WTC11 (cell line): ENCODE data around the gene EMP1.

Experiments used
- IRF2 ChIP-seq: sonication (generic); formaldehyde crosslinking; IDR thresholded peaks from 2 replicates; pipeline ENCODE4 v1.8.0; 2022; ENCODE audit warnings: low read depth, missing genetic modification reagents, borderline replicate concordance
- JUN ChIP-seq: sonication (generic); formaldehyde crosslinking; IDR thresholded peaks from 2 replicates; pipeline ENCODE4 v1.8.0; 2023; ENCODE audit warnings: mild to moderate bottlenecking, missing genetic modification reagents
- NFATC4 ChIP-seq: fragments of 250-450 bp; sonication (Bioruptor Pico); IDR thresholded peaks from 2 replicates; pipeline ENCODE4 v1.9.0; 2021; ENCODE audit warnings: mild to moderate bottlenecking
- SP1 ChIP-seq: sonication (generic); formaldehyde crosslinking; conservative IDR thresholded peaks from 2 replicates; pipeline ENCODE4 v1.8.1; 2022; ENCODE audit warnings: missing genetic modification reagents
- ZNF671 ChIP-seq: fragments of 250-450 bp; sonication (Bioruptor Pico); IDR thresholded peaks from 2 replicates; pipeline ENCODE4 v1.8.0; 2021; ENCODE audit warnings: mild to moderate bottlenecking
- TF ChIP-seq, protein P1 (sequence below): sonication (generic); formaldehyde crosslinking; IDR thresholded peaks from 2 replicates; pipeline ENCODE4 v1.8.0; 2022; ENCODE audit warnings: mild to moderate bottlenecking, missing genetic modification reagents
- TF ChIP-seq, protein P2 (sequence below): fragments of 250-450 bp; sonication (Bioruptor Pico); IDR thresholded peaks from 2 replicates; pipeline ENCODE4 v1.9.0; 2021; ENCODE audit warnings: mild to moderate bottlenecking
- TF ChIP-seq, protein P3 (sequence below): fragments of 200-600 bp; IDR thresholded peaks from 2 replicates; pipeline ENCODE4 v1.8.0; 2022; ENCODE audit warnings: antibody characterized with exemption
- TF ChIP-seq, protein P4 (sequence below): sonication (generic); formaldehyde crosslinking; IDR thresholded peaks from 2 replicates; pipeline ENCODE4 v1.8.1; 2023; ENCODE audit warnings: mild to moderate bottlenecking, missing genetic modification reagents, moderate library complexity
- TF ChIP-seq, protein P5 (sequence below): sonication (generic); formaldehyde crosslinking; IDR thresholded peaks from 2 replicates; pipeline ENCODE4 v1.8.0; 2022; ENCODE audit warnings: mild to moderate bottlenecking, missing genetic modification reagents
- TF ChIP-seq, protein P6 (sequence below): fragments of 250-450 bp; sonication (Bioruptor Pico); IDR thresholded peaks from 2 replicates; pipeline ENCODE4 v1.9.0; 2021; ENCODE audit warnings: moderate library complexity, mild to moderate bottlenecking, inconsistent platforms, borderline replicate concordance
- TF ChIP-seq, protein P7 (sequence below): sonication (generic); formaldehyde crosslinking; IDR thresholded peaks from 2 replicates; pipeline ENCODE4 v1.8.1; 2023; ENCODE audit warnings: mild to moderate bottlenecking, missing genetic modification reagents, moderate library complexity
- TF ChIP-seq, protein P8 (sequence below): sonication (generic); formaldehyde crosslinking; IDR thresholded peaks from 2 replicates; pipeline ENCODE4 v1.8.0; 2023; ENCODE audit warnings: missing genetic modification reagents, mild to moderate bottlenecking, borderline replicate concordance

DNA sequence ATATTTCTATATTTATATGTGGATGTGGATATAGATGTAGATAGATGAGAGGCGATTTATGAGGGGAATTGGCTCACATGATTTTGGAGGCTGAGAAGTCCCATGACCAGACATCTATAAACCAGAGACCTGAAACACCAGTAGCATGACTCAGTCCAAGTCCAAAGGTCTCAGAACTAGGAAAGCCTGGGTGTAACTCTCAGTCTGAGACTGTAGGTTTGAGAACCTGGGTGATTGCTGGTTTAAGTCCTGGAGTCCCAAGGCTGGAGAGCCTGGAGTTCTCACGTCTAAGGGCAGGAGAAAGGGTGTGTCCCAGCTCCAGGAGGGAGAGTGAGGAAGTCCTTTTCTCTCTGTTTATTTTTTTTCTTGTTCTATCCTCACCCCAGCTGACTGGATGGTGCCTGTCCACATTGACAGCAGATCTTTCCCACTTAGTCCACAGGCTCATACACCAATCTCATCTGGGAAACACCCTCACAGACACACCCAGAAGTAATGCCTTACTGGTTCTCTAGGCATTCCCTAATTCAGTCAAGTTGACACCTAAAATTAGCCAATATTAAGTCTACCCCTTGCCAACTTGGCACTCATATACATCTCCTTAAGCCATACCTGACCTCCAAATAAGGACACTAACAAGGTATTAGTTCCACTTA is 45.4 kb downstream of the EMP1 start:
- TF ChIP-seq, protein P1, sequence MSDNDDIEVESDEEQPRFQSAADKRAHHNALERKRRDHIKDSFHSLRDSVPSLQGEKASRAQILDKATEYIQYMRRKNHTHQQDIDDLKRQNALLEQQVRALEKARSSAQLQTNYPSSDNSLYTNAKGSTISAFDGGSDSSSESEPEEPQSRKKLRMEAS (CRISPR knock-in tag) = no peak
- TF ChIP-seq SP1 = no peak
- TF ChIP-seq, protein P2, sequence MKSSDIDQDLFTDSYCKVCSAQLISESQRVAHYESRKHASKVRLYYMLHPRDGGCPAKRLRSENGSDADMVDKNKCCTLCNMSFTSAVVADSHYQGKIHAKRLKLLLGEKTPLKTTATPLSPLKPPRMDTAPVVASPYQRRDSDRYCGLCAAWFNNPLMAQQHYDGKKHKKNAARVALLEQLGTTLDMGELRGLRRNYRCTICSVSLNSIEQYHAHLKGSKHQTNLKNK (CRISPR knock-in tag) = no peak
- TF ChIP-seq, protein P3, sequence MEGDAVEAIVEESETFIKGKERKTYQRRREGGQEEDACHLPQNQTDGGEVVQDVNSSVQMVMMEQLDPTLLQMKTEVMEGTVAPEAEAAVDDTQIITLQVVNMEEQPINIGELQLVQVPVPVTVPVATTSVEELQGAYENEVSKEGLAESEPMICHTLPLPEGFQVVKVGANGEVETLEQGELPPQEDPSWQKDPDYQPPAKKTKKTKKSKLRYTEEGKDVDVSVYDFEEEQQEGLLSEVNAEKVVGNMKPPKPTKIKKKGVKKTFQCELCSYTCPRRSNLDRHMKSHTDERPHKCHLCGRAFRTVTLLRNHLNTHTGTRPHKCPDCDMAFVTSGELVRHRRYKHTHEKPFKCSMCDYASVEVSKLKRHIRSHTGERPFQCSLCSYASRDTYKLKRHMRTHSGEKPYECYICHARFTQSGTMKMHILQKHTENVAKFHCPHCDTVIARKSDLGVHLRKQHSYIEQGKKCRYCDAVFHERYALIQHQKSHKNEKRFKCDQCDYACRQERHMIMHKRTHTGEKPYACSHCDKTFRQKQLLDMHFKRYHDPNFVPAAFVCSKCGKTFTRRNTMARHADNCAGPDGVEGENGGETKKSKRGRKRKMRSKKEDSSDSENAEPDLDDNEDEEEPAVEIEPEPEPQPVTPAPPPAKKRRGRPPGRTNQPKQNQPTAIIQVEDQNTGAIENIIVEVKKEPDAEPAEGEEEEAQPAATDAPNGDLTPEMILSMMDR = no peak
- TF ChIP-seq, protein P4, sequence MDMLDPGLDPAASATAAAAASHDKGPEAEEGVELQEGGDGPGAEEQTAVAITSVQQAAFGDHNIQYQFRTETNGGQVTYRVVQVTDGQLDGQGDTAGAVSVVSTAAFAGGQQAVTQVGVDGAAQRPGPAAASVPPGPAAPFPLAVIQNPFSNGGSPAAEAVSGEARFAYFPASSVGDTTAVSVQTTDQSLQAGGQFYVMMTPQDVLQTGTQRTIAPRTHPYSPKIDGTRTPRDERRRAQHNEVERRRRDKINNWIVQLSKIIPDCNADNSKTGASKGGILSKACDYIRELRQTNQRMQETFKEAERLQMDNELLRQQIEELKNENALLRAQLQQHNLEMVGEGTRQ (CRISPR knock-in tag) = no peak
- TF ChIP-seq IRF2 (CRISPR knock-in tag) = no peak
- TF ChIP-seq JUN (CRISPR knock-in tag) = no peak
- TF ChIP-seq, protein P5, sequence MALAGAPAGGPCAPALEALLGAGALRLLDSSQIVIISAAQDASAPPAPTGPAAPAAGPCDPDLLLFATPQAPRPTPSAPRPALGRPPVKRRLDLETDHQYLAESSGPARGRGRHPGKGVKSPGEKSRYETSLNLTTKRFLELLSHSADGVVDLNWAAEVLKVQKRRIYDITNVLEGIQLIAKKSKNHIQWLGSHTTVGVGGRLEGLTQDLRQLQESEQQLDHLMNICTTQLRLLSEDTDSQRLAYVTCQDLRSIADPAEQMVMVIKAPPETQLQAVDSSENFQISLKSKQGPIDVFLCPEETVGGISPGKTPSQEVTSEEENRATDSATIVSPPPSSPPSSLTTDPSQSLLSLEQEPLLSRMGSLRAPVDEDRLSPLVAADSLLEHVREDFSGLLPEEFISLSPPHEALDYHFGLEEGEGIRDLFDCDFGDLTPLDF (CRISPR knock-in tag) = no peak
- TF ChIP-seq, protein P6, sequence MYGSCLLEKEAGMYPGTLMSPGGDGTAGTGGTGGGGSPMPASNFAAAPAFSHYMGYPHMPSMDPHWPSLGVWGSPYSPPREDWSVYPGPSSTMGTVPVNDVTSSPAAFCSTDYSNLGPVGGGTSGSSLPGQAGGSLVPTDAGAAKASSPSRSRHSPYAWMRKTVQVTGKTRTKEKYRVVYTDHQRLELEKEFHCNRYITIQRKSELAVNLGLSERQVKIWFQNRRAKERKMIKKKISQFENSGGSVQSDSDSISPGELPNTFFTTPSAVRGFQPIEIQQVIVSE (CRISPR knock-in tag) = no peak
- TF ChIP-seq ZNF671 (CRISPR knock-in tag) = no peak
- TF ChIP-seq, protein P7, sequence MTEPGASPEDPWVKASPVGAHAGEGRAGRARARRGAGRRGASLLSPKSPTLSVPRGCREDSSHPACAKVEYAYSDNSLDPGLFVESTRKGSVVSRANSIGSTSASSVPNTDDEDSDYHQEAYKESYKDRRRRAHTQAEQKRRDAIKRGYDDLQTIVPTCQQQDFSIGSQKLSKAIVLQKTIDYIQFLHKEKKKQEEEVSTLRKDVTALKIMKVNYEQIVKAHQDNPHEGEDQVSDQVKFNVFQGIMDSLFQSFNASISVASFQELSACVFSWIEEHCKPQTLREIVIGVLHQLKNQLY (CRISPR knock-in tag) = no peak
- TF ChIP-seq, protein P8, sequence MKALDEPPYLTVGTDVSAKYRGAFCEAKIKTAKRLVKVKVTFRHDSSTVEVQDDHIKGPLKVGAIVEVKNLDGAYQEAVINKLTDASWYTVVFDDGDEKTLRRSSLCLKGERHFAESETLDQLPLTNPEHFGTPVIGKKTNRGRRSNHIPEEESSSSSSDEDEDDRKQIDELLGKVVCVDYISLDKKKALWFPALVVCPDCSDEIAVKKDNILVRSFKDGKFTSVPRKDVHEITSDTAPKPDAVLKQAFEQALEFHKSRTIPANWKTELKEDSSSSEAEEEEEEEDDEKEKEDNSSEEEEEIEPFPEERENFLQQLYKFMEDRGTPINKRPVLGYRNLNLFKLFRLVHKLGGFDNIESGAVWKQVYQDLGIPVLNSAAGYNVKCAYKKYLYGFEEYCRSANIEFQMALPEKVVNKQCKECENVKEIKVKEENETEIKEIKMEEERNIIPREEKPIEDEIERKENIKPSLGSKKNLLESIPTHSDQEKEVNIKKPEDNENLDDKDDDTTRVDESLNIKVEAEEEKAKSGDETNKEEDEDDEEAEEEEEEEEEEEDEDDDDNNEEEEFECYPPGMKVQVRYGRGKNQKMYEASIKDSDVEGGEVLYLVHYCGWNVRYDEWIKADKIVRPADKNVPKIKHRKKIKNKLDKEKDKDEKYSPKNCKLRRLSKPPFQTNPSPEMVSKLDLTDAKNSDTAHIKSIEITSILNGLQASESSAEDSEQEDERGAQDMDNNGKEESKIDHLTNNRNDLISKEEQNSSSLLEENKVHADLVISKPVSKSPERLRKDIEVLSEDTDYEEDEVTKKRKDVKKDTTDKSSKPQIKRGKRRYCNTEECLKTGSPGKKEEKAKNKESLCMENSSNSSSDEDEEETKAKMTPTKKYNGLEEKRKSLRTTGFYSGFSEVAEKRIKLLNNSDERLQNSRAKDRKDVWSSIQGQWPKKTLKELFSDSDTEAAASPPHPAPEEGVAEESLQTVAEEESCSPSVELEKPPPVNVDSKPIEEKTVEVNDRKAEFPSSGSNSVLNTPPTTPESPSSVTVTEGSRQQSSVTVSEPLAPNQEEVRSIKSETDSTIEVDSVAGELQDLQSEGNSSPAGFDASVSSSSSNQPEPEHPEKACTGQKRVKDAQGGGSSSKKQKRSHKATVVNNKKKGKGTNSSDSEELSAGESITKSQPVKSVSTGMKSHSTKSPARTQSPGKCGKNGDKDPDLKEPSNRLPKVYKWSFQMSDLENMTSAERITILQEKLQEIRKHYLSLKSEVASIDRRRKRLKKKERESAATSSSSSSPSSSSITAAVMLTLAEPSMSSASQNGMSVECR (CRISPR knock-in tag) = no peak
- TF ChIP-seq NFATC4 (CRISPR knock-in tag) = no peak
